H1 (cell line): ENCODE measurements around the gene ARHGAP24. TPM values are rescaled to one million over a fixed set of nuclear protein-coding genes. Genes with fewer than 3 reads are reported as not detected.

ENCODE experiments used
- CTCF ChIA-PET: fragments of 300-600 bp; sonication (Branson Sonifier 250); formaldehyde crosslinking; loops from one replicate; lab custom pipeline; 2021; ENCODE audit not compliant: partially characterized antibody; lab: Charles Lee
- POLR2A ChIA-PET: fragments of 300-600 bp; sonication (Branson Sonifier 250); formaldehyde crosslinking; loops from one replicate; lab custom pipeline; 2021; ENCODE audit warnings: inconsistent platforms; ENCODE audit not compliant: partially characterized antibody; lab: Charles Lee
- DNase-seq, 2 experiments: peaks; one replicate each; pipeline versions ENCODE4 v3.0.0 to v3.0.0-alpha.2; 2010 to 2022; ENCODE audit warnings: low spot score in 2 of 2, low read depth in 1 of 2, mixed read lengths in 1 of 2
- FAIRE-seq: peaks from 2 replicates; lab custom pipeline; 2011; peaks lifted over from hg19 to GRCh38; lab: Jason Lieb, UNC
- H2AFZ ChIP-seq: 2 replicates; pipeline ENCODE4 v1.8.1; 2012; ENCODE audit warnings: low read length, inconsistent platforms
- H2AK5ac ChIP-seq: 2 replicates; pipeline ENCODE4 v1.6.1; 2013; ENCODE audit warnings: low read depth, low read length
- H2BK120ac ChIP-seq: replicated peaks from 2 replicates; pipeline ENCODE3; 2013; ENCODE audit warnings: low read depth, low read length, inconsistent platforms
- H2BK12ac ChIP-seq: 2 replicates; pipeline ENCODE4 v1.6.1; 2013; ENCODE audit warnings: low read depth, low read length
- H2BK15ac ChIP-seq: 2 replicates; pipeline ENCODE4 v1.6.1; 2013; ENCODE audit warnings: low read length
- H2BK20ac ChIP-seq: 2 replicates; pipeline ENCODE4 v1.6.1; 2013; ENCODE audit warnings: low read length
- H2BK5ac ChIP-seq: 2 replicates; pipeline ENCODE4 v1.6.1; 2013; ENCODE audit warnings: low read depth, low read length
- H3K14ac ChIP-seq: 2 replicates; pipeline ENCODE4 v1.6.1; 2013; ENCODE audit warnings: inconsistent platforms; ENCODE audit not compliant: insufficient read length
- H3K18ac ChIP-seq: 2 replicates; pipeline ENCODE4 v1.6.1; 2013; ENCODE audit warnings: low read length; ENCODE audit errors: extremely low read depth
- H3K23ac ChIP-seq: 2 replicates; pipeline ENCODE4 v1.6.1; 2013; ENCODE audit warnings: inconsistent platforms; ENCODE audit not compliant: insufficient read length
- H3K23me2 ChIP-seq: 2 replicates; pipeline ENCODE4 v1.6.1; 2013; ENCODE audit warnings: low read depth, low read length
- H3K27ac ChIP-seq: 2 replicates; pipeline ENCODE4 v1.6.1; 2011; ENCODE audit warnings: low read depth, low read length, inconsistent platforms
- H3K27me3 ChIP-seq, 4 experiments: replicated peaks in 1 of 4; 1 replicate in 1 of 4; 2 replicates in 3 of 4; pipeline versions ENCODE4 v1.6.1 to v1.8.1; 2011 to 2013; ENCODE audit warnings: low read length in 3 of 4, mild to moderate bottlenecking in 3 of 4, inconsistent platforms in 2 of 4, mixed read lengths in 2 of 4, moderate library complexity in 1 of 4; ENCODE audit not compliant: control insufficient read depth in 3 of 4, insufficient read depth in 3 of 4; ENCODE audit errors: extremely low read depth in 1 of 4
- H3K36me3 ChIP-seq, 4 experiments: 2 replicates each; pipeline versions ENCODE4 v1.6.1 to v1.8.1; 2011 to 2013; ENCODE audit warnings: mild to moderate bottlenecking in 4 of 4, low read length in 3 of 4, moderate library complexity in 2 of 4, control low read depth in 1 of 4, inconsistent platforms in 1 of 4; ENCODE audit not compliant: insufficient read depth in 4 of 4, control insufficient read depth in 2 of 4
- H3K4ac ChIP-seq: replicated peaks from 2 replicates; pipeline ENCODE3; 2013; ENCODE audit warnings: low read length, low read depth, mixed read lengths, inconsistent platforms; ENCODE audit not compliant: insufficient read length
- H3K4me1 ChIP-seq, 4 experiments: replicated peaks in 1 of 4; 1 replicate in 1 of 4; 2 replicates in 3 of 4; pipeline versions ENCODE4 v1.6.1 to v1.8.1; 2011 to 2013; ENCODE audit warnings: low read length in 3 of 4, inconsistent platforms in 2 of 4, mixed read lengths in 1 of 4; ENCODE audit not compliant: insufficient read depth in 4 of 4, control insufficient read depth in 3 of 4
- H3K4me2 ChIP-seq, 2 experiments: 2 replicates each; pipeline versions ENCODE4 v1.6.1 to v1.8.1; 2011 to 2013; ENCODE audit warnings: low read depth in 2 of 2, low read length in 2 of 2, control low read depth in 1 of 2, inconsistent platforms in 1 of 2, mild to moderate bottlenecking in 1 of 2; ENCODE audit not compliant: insufficient read depth in 1 of 2
- H3K4me3 ChIP-seq, 4 experiments: fragments of 200-600, 300-600 bp in 1 of 4; sonication (generic), shearing (Covaris generic), sonication (Bioruptor Twin) in 1 of 4; 2 replicates each; pipeline versions ENCODE4 v1.5.1 to v1.8.1; 2011 to 2016; ENCODE audit warnings: low read length in 4 of 4, low read depth in 3 of 4, control low read depth in 2 of 4, inconsistent platforms in 2 of 4, mild to moderate bottlenecking in 2 of 4, mixed read lengths in 1 of 4, moderate library complexity in 1 of 4; ENCODE audit not compliant: insufficient read depth in 2 of 4; ENCODE audit errors: extremely low read depth in 1 of 4
- H3K56ac ChIP-seq: replicated peaks from 2 replicates; pipeline ENCODE3; 2013; ENCODE audit warnings: low read depth, mild to moderate bottlenecking, mixed read lengths, low read length, inconsistent platforms; ENCODE audit not compliant: insufficient read length
- H3K79me1 ChIP-seq: 2 replicates; pipeline ENCODE4 v1.6.1; 2013; ENCODE audit warnings: low read depth, low read length, control low read depth
- H3K79me2 ChIP-seq, 2 experiments: 2 replicates each; pipeline versions ENCODE4 v1.6.1 to v1.8.1; 2012 to 2013; ENCODE audit warnings: low read length in 2 of 2, mild to moderate bottlenecking in 2 of 2, inconsistent platforms in 1 of 2; ENCODE audit not compliant: insufficient read depth in 2 of 2, control insufficient read depth in 1 of 2
- H3K9ac ChIP-seq, 4 experiments: replicated peaks in 1 of 4; 1 replicate in 1 of 4; 2 replicates in 3 of 4; pipeline versions ENCODE4 v1.6.1 to v1.8.1; 2011 to 2013; ENCODE audit warnings: low read depth in 3 of 4, low read length in 3 of 4, control low read depth in 2 of 4, mild to moderate bottlenecking in 2 of 4, moderate library complexity in 2 of 4, inconsistent platforms in 1 of 4; ENCODE audit errors: extremely low read depth in 1 of 4
- H3K9me3 ChIP-seq, 2 experiments: 2 replicates each; pipeline versions ENCODE4 v1.6.1 to v1.8.1; 2012 to 2013; ENCODE audit warnings: mild to moderate bottlenecking in 2 of 2, moderate library complexity in 2 of 2, control low read depth in 1 of 2, inconsistent platforms in 1 of 2, low read depth in 1 of 2, low read length in 1 of 2, mixed read lengths in 1 of 2; ENCODE audit not compliant: insufficient read depth in 2 of 2
- H4K20me1 ChIP-seq, 2 experiments: replicated peaks in 1 of 2; 2 replicates each; pipeline versions ENCODE3 to v1.8.1; 2011 to 2013; ENCODE audit warnings: inconsistent platforms in 2 of 2, low read length in 2 of 2, mild to moderate bottlenecking in 1 of 2; ENCODE audit not compliant: insufficient read depth in 2 of 2, control insufficient read depth in 1 of 2
- H4K5ac ChIP-seq: 2 replicates; pipeline ENCODE4 v1.6.1; 2013; ENCODE audit warnings: low read length, low read depth, mixed read lengths, inconsistent platforms; ENCODE audit not compliant: insufficient read length
- H4K8ac ChIP-seq: 2 replicates; pipeline ENCODE4 v1.8.0; 2013; ENCODE audit warnings: mild to moderate bottlenecking, moderate library complexity, low read length, inconsistent platforms; ENCODE audit not compliant: insufficient read depth; ENCODE audit errors: extremely low read depth
- H4K91ac ChIP-seq: replicated peaks from 2 replicates; pipeline ENCODE3; 2013; ENCODE audit warnings: low read length, mixed read lengths, inconsistent platforms; ENCODE audit not compliant: insufficient read length
- BRCA1 ChIP-seq: IDR thresholded peaks from 2 replicates; pipeline ENCODE4 v1.6.1; 2012; ENCODE audit warnings: low read depth, low read length, improper control_type of control experiment
- CEBPB ChIP-seq: IDR thresholded peaks from 2 replicates; pipeline ENCODE4 v1.6.1; 2012; ENCODE audit warnings: low read depth, low read length
- CTCF ChIP-seq, 3 experiments: IDR thresholded peaks; 1 replicate in 2 of 3; 2 replicates in 1 of 3; pipeline versions ENCODE4 v1.5.1 to v1.6.1; 2011; ENCODE audit warnings: low read length in 3 of 3, mild to moderate bottlenecking in 3 of 3, inconsistent platforms in 2 of 3, low read depth in 1 of 3, moderate library complexity in 1 of 3; ENCODE audit not compliant: insufficient read depth in 1 of 3; ENCODE audit errors: control extremely low read depth in 1 of 3
- FOSL1 ChIP-seq: IDR thresholded peaks from 2 replicates; pipeline ENCODE4 v1.6.1; 2011; ENCODE audit warnings: mild to moderate bottlenecking, low read depth, low read length, moderate library complexity; ENCODE audit not compliant: insufficient read depth
- JUN ChIP-seq: IDR thresholded peaks from 2 replicates; pipeline ENCODE4 v1.6.1; 2011; ENCODE audit warnings: low read depth, mild to moderate bottlenecking, improper control_type of control experiment, low read length
- JUND ChIP-seq: IDR thresholded peaks from 2 replicates; pipeline ENCODE4 v1.6.1; 2011; ENCODE audit warnings: mild to moderate bottlenecking, improper control_type of control experiment, low read length
- NANOG ChIP-seq: IDR thresholded peaks from 2 replicates; pipeline ENCODE4 v1.6.1; 2011; ENCODE audit warnings: low read length, low read depth, mild to moderate bottlenecking, inconsistent platforms; ENCODE audit not compliant: insufficient read depth, poor library complexity, severe bottlenecking
- RAD21 ChIP-seq, 2 experiments: IDR thresholded peaks in 1 of 2; conservative IDR thresholded peaks in 1 of 2; 2 replicates each; pipeline ENCODE4 v1.6.1; 2011; ENCODE audit warnings: low read depth in 2 of 2, low read length in 2 of 2, improper control_type of control experiment in 1 of 2, inconsistent platforms in 1 of 2, mild to moderate bottlenecking in 1 of 2, moderate library complexity in 1 of 2
- SP4 ChIP-seq: IDR thresholded peaks from 2 replicates; pipeline ENCODE4 v1.6.1; 2012; ENCODE audit warnings: low read length, inconsistent platforms
- ZNF274 ChIP-seq: IDR thresholded peaks from 2 replicates; pipeline ENCODE4 v1.7.0; 2012; ENCODE audit warnings: low read length, borderline replicate concordance; ENCODE audit errors: extremely low read depth
- WGBS, 2 experiments: shearing (Covaris generic) in 1 of 2; methylation state at CpG; one replicate each; pipeline versions ENCODE4 v1.1.6 to v1.1.7; 2013 to 2015; ENCODE audit warnings: low lambda C conversion rate in 2 of 2, mixed read lengths in 2 of 2, inconsistent platforms in 1 of 2, low coverage in 1 of 2, missing lambda C conversion rate in 1 of 2; ENCODE audit not compliant: insufficient replicate concordance in 2 of 2, insufficient coverage in 1 of 2, insufficient read length in 1 of 2; ENCODE audit errors: extremely low coverage in 1 of 2, missing lambda C conversion rate in 1 of 2; 5-methylcytosine and 5-hydroxymethylcytosine counted together
- polyA plus RNA-seq, 7 experiments: library from polyadenylated mRNA; depleted of rRNA in 3 of 7; stranded (reverse) in 5 of 7; unstranded in 2 of 7; fragments of >200 nt in 5 of 7; fragments of 200-250 nt in 2 of 7; gene quantifications; 1 replicate in 5 of 7; 2 replicates in 1 of 7; 4 replicates in 1 of 7; pipeline versions ENCODE4 v1.2.1 to v1.2.3, GENCODE V29; 2011 to 2013; ENCODE audit warnings: missing spikeins in 2 of 7, mixed read lengths in 2 of 7
- total RNA-seq: library from RNA; stranded (reverse); fragmentation: NEBNext Ultra II Directional; extraction: Animal tissue kit (Norgen Biotek cat#: 25700); gene quantifications from 2 replicates; pipeline ENCODE4 v1.2.1, GENCODE V29; 2021
- TF ChIP-seq, protein P1 (sequence below): IDR thresholded peaks from 2 replicates; pipeline ENCODE4 v1.6.1; 2011; ENCODE audit warnings: low read length, improper control_type of control experiment

Gene ARHGAP24
- total and polyA plus RNA-seq, 2 of the 8 experiments (the other 6 are each of a cell fraction or from before 2014, with no cell fraction given): 0.08 to 0.50 TPM

GRCh38 chr4:85751866-85752265 is 276.9 kb downstream of the ARHGAP24 start:
- no peak overlapping the region for H3K14ac ChIP-seq
- no peak overlapping the region for H3K23ac ChIP-seq
- H3K79me1 ChIP-seq: no peaks in the 10 kb centered on the region
- H4K20me1 ChIP-seq: no peaks in the 10 kb centered on the region
- H3K4me2 ChIP-seq: no peak overlapping the region
- no peak overlapping the region for H2BK120ac ChIP-seq
- no peak overlapping the region for H3K27ac ChIP-seq
- no peaks in the 10 kb centered on the region for H3K4me1 ChIP-seq
- no peak overlapping the region for H3K4ac ChIP-seq
- no peaks in the 10 kb centered on the region for H3K9me3 ChIP-seq
- H3K27me3 ChIP-seq: no peaks in the 10 kb centered on the region
- no peaks in the 10 kb centered on the region for H3K36me3 ChIP-seq
- H3K23me2 ChIP-seq: no peaks in the 10 kb centered on the region
- H4K5ac ChIP-seq: no peak overlapping the region
- ChIA-PET POLR2A (no interaction called here), CTCF (interaction anchor here (1.4 kb wide), 1 partner anchor 213 kb away, joined by 4 read pairs; no protein-coding TSS in a partner anchor)
- H3K79me2 ChIP-seq: no peaks in the 10 kb centered on the region
- H3K4me3 ChIP-seq: no peak overlapping the region
- no peak overlapping the region for H2BK20ac ChIP-seq
- no peak overlapping the region for H3K9ac ChIP-seq
- H2BK15ac ChIP-seq: no peak overlapping the region
- no peak overlapping the region for H4K91ac ChIP-seq
- H2AK5ac ChIP-seq: no peak overlapping the region
- DNase-seq (no peak), FAIRE-seq (no peak)
- no peak overlapping the region for H3K56ac ChIP-seq
- H2BK5ac ChIP-seq: no peak overlapping the region
- WGBS, 2 experiments: 97% methylated on average over 2 of the region's 2 CpGs; no CpG with 5 or more reads in 1 of the 2 experiments
- H3K18ac ChIP-seq: no peak overlapping the region
- no peak overlapping the region for H4K8ac ChIP-seq
- H2AFZ ChIP-seq: no peak overlapping the region
- H2BK12ac ChIP-seq: no peak overlapping the region
- TF ChIP-seq FOSL1 (no peak), RAD21 (IDR thresholded peaks at IDR 0.05 in 1 of 2, conservative IDR thresholded peaks at IDR 0.05 in 1 of 2; ENCODE audit: low read depth in 2 of 2, low read length in 2 of 2) (no peak), NANOG (no peak), JUND (no peak), BRCA1 (no peak), CEBPB (no peak), ZNF274 (no peak), SP4 (no peak), JUN (no peak), CTCF (IDR thresholded peaks at IDR 0.05; ENCODE audit: control extremely low read depth in 1 of 3, insufficient read depth in 1 of 3, low read depth in 1 of 3, low read length in 3 of 3) (no peak)
- TF ChIP-seq, protein P1, sequence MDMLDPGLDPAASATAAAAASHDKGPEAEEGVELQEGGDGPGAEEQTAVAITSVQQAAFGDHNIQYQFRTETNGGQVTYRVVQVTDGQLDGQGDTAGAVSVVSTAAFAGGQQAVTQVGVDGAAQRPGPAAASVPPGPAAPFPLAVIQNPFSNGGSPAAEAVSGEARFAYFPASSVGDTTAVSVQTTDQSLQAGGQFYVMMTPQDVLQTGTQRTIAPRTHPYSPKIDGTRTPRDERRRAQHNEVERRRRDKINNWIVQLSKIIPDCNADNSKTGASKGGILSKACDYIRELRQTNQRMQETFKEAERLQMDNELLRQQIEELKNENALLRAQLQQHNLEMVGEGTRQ: no peak
